IPS-18a (cell line): Measurements from ENCODE around the gene DPP6.
"Not testable (repeated sequence)": the region's sequence is repeated elsewhere in the genome, so short reads cannot be mapped to it uniquely, and the experiment has no call there.

Experiments used
- H3K27ac ChIP-seq: one replicate; pipeline ENCODE4 v1.5.1; 2013; ENCODE audit warnings: low read length
- H3K27me3 ChIP-seq: one replicate; pipeline ENCODE4 v1.6.1; 2013; ENCODE audit warnings: mild to moderate bottlenecking, low read length; ENCODE audit not compliant: control insufficient read depth, insufficient read depth
- H3K36me3 ChIP-seq: one replicate; pipeline ENCODE4 v1.6.1; 2013; ENCODE audit warnings: low read depth, low read length; ENCODE audit not compliant: control insufficient read depth
- H3K4me1 ChIP-seq: one replicate; pipeline ENCODE4 v1.6.1; 2013; ENCODE audit warnings: low read depth, low read length; ENCODE audit not compliant: control insufficient read depth
- H3K4me3 ChIP-seq: one replicate; pipeline ENCODE4 v1.5.1; 2013; ENCODE audit warnings: low read length
- H3K9ac ChIP-seq: one replicate; pipeline ENCODE4 v1.6.1; 2013; ENCODE audit warnings: mild to moderate bottlenecking, low read length, moderate library complexity
- H3K9me3 ChIP-seq: one replicate; pipeline ENCODE4 v1.6.1; 2013; ENCODE audit warnings: low read depth, low read length; ENCODE audit not compliant: control insufficient read depth

The DPP6 gene

DNA sequence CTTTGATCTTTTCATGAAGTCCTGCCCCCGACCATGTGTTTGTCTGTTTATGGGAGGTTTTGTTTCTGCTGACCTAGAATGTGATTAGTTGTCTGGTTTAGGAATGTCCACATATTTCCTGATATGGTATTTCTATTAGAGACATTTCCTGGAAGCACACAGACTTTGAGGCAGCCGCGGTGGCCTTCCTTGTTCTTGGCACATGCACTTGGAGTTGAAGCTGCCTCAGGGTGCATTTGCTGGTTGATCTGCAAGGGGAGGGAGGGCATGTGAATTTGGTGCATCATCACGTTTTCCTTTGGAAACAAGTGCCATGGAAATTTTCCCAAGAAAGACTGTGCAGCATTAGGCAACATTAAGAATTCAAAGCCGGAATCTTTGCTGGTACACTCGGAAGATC, 622.0 kb downstream of the DPP6 start:
- no peaks in the 10 kb centered on the region for H3K9me3 ChIP-seq
- no peaks in the 10 kb centered on the region for H3K27me3 ChIP-seq
- H3K9ac ChIP-seq = no peak overlapping the region
- no peak overlapping the region for H3K4me3 ChIP-seq
- no peaks in the 10 kb centered on the region for H3K36me3 ChIP-seq
- H3K4me1 ChIP-seq = no peaks in the 10 kb centered on the region
- no peak overlapping the region for H3K27ac ChIP-seq

DNA sequence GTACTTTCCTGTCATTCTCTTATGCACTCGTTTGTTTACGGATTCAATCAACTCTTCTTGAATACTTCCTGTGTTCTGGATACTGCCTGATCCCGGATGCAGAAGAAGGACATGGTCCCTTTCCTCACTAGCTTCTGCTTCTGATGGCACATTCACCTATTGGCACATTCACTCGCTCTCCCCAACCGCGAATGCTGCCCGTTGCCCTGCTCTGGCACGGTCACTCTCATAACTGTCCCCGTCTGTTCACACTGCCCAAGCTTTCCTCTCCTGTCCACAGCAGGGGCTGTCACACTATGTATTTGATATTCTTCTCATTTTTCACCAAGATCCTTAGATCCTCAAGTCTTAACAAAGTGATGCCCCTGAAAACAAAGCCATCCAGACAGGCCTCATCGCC, 623.4 kb downstream of the DPP6 start:
- H3K9me3 ChIP-seq = no peaks in the 10 kb centered on the region
- no peak overlapping the region for H3K9ac ChIP-seq
- H3K27me3 ChIP-seq = no peaks in the 10 kb centered on the region
- H3K36me3 ChIP-seq = no peaks in the 10 kb centered on the region
- no peak overlapping the region for H3K4me3 ChIP-seq
- H3K4me1 ChIP-seq = no peaks in the 10 kb centered on the region
- H3K27ac ChIP-seq = no peak overlapping the region

DNA sequence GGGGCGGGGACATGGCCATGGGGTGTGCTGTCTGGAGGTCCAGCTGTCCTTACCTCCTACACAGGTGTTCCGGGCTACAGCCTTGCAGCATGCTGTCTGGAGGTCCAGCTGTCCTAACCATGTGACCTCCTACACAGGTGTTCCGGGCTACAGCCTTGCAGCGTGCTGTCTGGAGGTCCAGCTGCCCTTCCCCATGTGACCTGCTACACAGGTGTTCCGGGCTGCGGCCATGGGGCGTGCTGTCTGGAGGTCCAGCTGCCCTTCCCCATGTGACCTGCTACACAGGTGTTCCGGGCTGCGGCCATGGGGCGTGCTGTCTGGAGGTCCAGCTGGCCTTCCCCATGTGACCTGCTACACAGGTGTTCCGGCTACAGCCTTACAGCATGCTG, 623.8 kb downstream of the DPP6 start:
- not testable (repeated sequence) for H3K4me1 ChIP-seq, H3K36me3 ChIP-seq, H3K9me3 ChIP-seq, H3K27me3 ChIP-seq, H3K27ac ChIP-seq, H3K9ac ChIP-seq, H3K4me3 ChIP-seq

DNA sequence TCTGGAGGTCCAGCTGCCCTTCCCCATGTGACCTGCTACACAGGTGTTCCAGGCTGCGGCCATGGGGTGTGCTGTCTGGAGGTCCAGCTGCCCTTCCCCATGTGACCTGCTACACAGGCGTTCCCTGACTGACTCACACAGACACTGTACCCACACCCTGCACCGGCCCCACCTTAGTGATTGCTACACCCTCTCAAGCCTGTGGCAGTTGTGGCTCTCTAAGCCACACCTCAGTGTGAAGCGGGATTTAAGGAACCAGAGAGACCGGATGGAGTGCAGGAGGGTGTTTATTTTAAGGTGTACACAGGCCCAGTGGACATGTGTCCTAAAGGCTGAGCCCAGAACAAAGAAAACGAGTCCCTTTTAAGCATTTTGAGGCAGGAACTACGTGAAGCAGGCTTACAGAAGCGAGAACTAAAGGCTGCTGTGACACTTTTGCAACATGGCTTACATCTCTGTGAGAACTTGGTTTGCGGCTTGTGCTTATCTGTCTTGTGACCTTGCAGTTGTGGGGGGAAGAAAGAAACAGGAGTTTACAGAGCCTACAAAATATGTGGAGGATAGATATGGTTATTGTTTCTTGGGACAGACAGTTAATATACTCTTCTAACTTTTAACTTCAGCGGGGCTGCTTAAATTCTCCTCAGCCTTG, 624.4 kb downstream of the DPP6 start:
- Histone ChIP-seq H3K36me3 (no peaks in the 10 kb centered on the region), H3K27me3 (no peaks in the 10 kb centered on the region)

DNA sequence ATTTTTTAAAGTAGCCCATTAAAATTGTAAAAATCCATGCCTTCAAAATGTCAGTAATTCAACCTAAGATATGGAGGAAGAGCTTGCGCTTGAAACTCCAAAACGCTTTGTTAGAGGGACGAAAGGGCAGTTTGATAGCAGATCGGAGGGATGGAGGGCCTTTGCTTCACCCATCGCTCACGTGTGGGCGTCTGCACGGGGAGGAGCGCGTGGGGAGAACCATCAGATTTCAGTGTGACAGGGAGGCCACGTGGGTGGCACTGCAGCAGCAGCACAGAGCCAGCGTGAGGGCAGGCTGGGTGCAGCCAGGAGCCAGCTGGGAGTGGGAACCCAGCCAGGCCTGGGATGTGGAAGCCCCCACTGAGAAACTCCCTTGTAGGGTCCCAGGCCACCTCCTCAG, 625.3 kb downstream of the DPP6 start:
- H3K4me3 ChIP-seq = no peak overlapping the region
- no peak overlapping the region for H3K27ac ChIP-seq
- no peaks in the 10 kb centered on the region for H3K36me3 ChIP-seq
- peaks cover 6% of the 10 kb centered on the region for H3K4me1 ChIP-seq
- no peaks in the 10 kb centered on the region for H3K27me3 ChIP-seq
- no peak overlapping the region for H3K9ac ChIP-seq
- H3K9me3 ChIP-seq = no peaks in the 10 kb centered on the region

More for the DNA sequence above, 624.4 kb downstream of the DPP6 start:
- Histone ChIP-seq H3K27ac (no peak overlapping the region), H3K9me3 (no peaks in the 10 kb centered on the region), H3K9ac (no peak overlapping the region), H3K4me3 (no peak overlapping the region), H3K4me1 (peaks cover under 1% of the 10 kb centered on the region)

DNA sequence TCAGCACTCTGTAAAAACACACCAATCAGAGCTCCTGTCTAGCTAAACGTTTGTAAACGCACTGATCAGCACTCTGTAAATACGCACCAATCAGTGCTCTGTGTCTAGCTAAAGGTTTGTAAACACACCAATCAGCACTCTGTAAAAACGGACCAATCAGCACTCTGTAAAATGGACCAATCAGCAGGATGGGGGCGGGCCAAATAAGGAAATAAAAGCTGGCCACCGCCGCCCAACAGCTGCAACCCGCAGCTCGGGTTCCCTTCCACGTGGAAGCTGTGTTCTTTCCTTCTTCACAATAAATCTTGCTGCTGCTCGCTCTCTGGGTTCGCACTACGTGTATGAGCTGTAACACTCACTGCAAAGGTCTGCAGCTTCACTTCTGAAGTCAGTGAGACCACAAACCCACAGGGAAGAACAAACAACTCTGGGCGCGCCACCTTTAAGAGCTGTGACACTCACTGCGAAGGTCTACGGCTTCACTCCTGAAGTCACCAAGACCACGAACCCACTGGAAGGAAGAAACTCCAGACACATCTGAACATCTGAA, 625.9 kb downstream of the DPP6 start:
- not testable (repeated sequence) for H3K36me3 ChIP-seq, H3K4me1 ChIP-seq, H3K9me3 ChIP-seq, H3K4me3 ChIP-seq, H3K27ac ChIP-seq, H3K27me3 ChIP-seq, H3K9ac ChIP-seq

DNA sequence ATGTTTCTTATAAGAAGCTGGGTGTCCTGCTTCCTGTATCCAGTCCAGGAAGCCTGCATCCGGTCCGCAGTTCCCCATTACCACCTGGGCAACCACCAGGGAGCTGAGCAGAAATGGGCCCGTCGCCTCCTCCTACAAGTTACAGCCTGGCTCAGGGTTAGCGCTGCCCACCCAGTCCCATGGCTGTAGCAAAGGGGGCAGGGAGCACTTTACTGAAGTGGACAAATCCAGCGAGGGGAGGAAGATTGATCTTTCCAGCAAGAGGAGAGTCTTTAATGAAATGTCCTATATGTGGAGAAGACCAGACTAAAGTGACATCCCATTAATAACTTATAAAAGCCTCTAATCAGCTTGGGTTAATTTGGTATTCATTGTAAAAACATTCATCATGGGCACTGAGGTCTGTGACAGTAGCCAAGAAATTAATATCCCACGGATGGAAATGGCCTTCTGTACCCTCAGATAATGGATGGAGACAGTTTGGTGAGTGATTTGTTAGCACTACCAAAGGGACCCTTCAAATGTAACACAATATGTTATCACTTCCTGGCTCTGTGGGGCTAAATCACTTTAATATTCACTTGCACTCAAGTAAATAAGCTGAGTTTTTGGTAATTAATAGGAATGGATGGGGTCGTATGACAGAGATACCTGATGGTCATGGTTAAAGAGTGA, 627.3 kb downstream of the DPP6 start:
- H3K27ac ChIP-seq = no peak overlapping the region
- no peaks in the 10 kb centered on the region for H3K27me3 ChIP-seq
- no peak overlapping the region for H3K4me3 ChIP-seq
- H3K36me3 ChIP-seq = no peaks in the 10 kb centered on the region
- H3K9me3 ChIP-seq = no peaks in the 10 kb centered on the region
- peaks cover 6% of the 10 kb centered on the region for H3K4me1 ChIP-seq
- no peak overlapping the region for H3K9ac ChIP-seq

DNA sequence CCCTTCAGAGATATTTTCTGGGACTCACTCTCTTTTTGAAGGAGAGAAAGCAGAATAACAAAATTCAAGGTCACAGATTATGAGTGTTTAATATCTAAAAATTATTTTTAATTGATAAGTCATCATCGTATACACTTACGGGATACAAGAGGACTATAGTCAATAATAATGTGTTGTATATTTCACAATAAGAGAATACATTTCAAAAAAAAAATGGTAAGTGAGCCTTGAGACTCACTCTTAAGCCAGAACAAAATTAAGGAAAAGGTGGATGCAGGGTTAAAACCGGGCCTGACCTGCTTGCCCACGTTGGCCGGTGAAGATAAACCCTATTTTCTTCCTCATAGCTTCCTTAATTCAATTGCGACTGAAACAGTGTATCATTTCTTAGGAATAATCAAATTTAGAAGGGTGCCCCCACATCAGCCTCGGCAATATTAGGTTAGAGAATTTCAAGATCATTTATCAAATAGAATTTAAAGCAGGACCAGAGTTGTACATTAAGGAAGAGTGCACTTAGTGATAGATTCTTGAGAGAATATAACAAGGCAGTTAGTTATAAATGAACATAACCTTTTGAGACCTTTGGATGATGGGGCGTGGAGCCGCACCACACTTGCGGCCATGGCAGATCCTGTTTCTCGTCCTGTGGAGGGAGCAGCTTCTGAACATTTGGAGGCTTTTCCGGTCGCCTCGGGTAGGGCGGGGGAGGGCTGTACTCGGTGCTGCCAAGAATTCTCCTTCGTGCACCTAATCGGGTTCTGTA, 628.9 kb downstream of the DPP6 start:
- no peak overlapping the region for H3K9ac ChIP-seq
- H3K4me1 ChIP-seq = peaks cover 6% of the 10 kb centered on the region
- H3K4me3 ChIP-seq = no peak overlapping the region
- no peaks in the 10 kb centered on the region for H3K27me3 ChIP-seq
- H3K36me3 ChIP-seq = no peaks in the 10 kb centered on the region
- H3K27ac ChIP-seq = no peak overlapping the region
- H3K9me3 ChIP-seq = no peaks in the 10 kb centered on the region

DNA sequence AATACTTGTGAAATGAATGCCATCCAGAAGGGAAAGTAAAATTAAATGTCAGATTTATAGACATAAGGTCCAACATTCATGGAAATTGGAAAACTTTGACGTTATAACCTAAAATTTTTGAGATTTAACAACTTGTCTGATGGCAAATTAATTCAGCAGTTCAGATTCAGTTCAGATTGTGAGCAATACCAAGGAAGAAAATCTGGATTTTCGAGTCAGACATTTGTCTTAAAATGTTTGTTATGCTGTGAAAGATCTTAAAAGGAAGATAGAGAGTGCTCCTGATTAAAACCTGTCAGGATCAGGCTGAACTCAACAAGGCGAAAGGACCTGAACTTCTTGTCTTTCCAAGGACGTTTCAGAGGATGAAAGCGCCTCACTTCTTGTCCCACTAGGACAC, 629.8 kb downstream of the DPP6 start:
- no peak overlapping the region for H3K4me3 ChIP-seq
- no peaks in the 10 kb centered on the region for H3K9me3 ChIP-seq
- no peaks in the 10 kb centered on the region for H3K36me3 ChIP-seq
- peaks cover 6% of the 10 kb centered on the region for H3K4me1 ChIP-seq
- H3K27me3 ChIP-seq = no peaks in the 10 kb centered on the region
- H3K27ac ChIP-seq = no peak overlapping the region
- H3K9ac ChIP-seq = no peak overlapping the region

DNA sequence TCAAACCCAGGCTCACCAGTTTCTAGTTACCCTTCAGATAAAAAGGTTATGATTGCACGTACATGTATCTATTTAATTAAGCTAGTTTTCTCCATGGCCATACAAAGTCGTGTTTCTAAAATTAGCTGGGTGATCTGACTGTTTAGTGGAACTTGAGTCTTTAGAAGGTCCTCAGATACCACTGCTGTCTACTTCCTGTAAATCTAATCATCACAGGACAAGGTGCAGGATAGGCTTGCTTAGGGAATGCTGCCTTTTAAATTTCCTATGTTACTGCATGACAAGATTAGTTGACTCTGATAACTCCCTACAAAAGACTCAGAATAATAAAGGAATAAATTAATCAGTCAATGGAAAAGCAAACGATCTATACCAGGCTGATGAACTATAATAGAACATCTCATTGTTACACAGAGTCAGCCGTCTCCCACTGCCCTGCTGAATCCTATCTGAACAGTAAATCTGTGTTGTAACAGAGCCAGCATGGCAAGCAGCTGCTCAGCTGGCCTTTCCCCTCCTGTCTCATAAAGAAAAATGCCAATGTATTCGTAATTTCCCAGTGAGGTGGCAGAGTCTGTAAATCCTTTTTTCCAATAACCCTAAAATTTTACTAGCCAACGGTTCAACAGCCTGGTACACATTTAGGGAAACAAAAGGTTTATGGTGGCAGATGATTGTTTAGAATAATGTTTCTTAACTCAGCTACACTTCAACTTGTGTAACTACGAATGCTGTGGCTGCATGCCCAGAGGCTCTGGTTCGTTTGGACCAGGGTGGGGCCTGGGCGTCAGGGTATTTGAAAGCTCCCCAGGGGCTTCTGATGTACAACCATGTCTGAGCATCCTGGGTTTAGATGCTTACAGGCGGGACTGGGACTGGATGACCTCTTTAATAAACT, 632.7 kb downstream of the DPP6 start:
- Histone ChIP-seq H3K9me3 (no peaks in the 10 kb centered on the region), H3K27ac (no peak overlapping the region), H3K27me3 (no peaks in the 10 kb centered on the region), H3K4me3 (no peak overlapping the region), H3K36me3 (no peaks in the 10 kb centered on the region), H3K9ac (no peak overlapping the region), H3K4me1 (peaks cover 6% of the 10 kb centered on the region)

DNA sequence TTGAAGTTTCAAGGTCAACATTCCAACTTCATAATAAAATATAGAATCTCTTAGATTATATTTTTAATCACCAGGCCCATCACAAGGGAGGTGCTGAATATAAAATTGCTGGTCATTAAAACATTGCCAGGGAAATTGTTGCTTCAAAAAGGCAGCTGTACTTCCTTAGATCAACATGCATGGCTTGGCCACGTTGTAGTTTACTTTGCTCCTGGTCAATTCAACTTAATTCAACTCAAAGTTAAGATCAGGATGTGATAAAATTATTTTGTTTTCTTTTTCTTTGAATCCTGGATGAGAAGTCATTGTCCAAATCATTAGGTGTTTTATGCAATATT, 633.3 kb downstream of the DPP6 start:
- H3K27ac ChIP-seq = no peak overlapping the region
- no peaks in the 10 kb centered on the region for H3K27me3 ChIP-seq
- no peak overlapping the region for H3K9ac ChIP-seq
- no peaks in the 10 kb centered on the region for H3K9me3 ChIP-seq
- no peak overlapping the region for H3K4me3 ChIP-seq
- H3K4me1 ChIP-seq = peaks cover 6% of the 10 kb centered on the region
- no peaks in the 10 kb centered on the region for H3K36me3 ChIP-seq
